NCI-H1436 (cell line): ENCODE results near the gene HAUS6.
"Not testable (repeated sequence)": the region's sequence is repeated elsewhere in the genome, so short reads cannot be mapped to it uniquely, and the experiment has no call there.

Source experiments
- DNase-seq: peaks from one replicate; lab custom pipeline; 2025; lab: John Stamatoyannopoulos, UW

Gene HAUS6

GRCh38 chr9:19036611-19037010, 66.1 kb downstream of the HAUS6 start:
- DNase-seq = no peak

- no peak for DNase-seq
Observed at GRCh38 chr9:19033015-19033414, 69.7 kb downstream of the HAUS6 start, which contains the start of gene SAXO1. Gene SAXO1, minus strand, starts transcription at chr9:19033209. Its CDS starts 301 bp downstream, at chr9:19032908.

- no peak for DNase-seq
Observed at GRCh38 chr9:19032406-19032805, 70.3 kb downstream of the HAUS6 start.

- no peak for DNase-seq
Observed at GRCh38 chr9:19030899-19031298, 71.8 kb downstream of the HAUS6 start.

- DNase-seq = peak; percentile 59
Observed at GRCh38 chr9:19028835-19029451, 73.8 kb downstream of the HAUS6 start.

- no peak for DNase-seq
Observed at GRCh38 chr9:19027825-19028224, 74.9 kb downstream of the HAUS6 start.

GRCh38 chr9:19026375-19026774, 76.3 kb downstream of the HAUS6 start:
- DNase-seq = no peak

- no peak for DNase-seq
Observed at GRCh38 chr9:19023078-19023477, 79.6 kb downstream of the HAUS6 start.

GRCh38 chr9:19022206-19022605, 80.5 kb downstream of the HAUS6 start:
- DNase-seq = no peak

GRCh38 chr9:19021649-19022048, 81.1 kb downstream of the HAUS6 start:
- DNase-seq = not testable (repeated sequence)

- DNase-seq = no peak
Observed at GRCh38 chr9:19020886-19021455, 81.7 kb downstream of the HAUS6 start.

GRCh38 chr9:19018201-19018600, 84.5 kb downstream of the HAUS6 start:
- DNase-seq = no peak

GRCh38 chr9:19009391-19009965, 93.2 kb downstream of the HAUS6 start:
- DNase-seq = no peak
